ENCODE measurements around the gene DCUN1D4. TPM values are rescaled to one million over a fixed set of nuclear protein-coding genes. Genes with fewer than 3 reads are reported as not detected.

Gene DCUN1D4
- total RNA-seq, 1 experiment from 2014 or later, result 42.8 TPM

DNA sequence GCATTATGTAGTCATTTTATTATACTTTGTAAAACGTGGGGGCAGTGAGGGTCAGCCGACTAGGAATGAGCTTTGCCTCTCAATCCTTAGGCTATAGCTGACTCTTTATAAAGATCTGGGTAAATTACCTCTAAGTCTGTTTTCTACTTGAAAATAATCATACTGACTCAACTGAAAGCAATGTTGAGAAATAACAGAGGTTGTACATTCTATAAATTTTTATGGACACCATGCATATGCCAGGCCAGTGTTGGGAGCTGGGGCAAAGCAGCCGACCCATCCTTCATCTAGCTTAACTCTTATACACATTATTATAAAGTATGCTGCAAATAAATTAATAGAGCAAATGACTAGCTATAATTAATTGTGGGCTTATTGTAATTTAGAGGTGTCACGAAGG is 2.2 kb upstream of the DCUN1D4 start:
- no peak overlapping the region for H3K4me3 ChIP-seq (ENCODE audit: low read depth, low read length)
- no peak for DNase-seq
- ChIA-PET POLR2A (no interaction called here), CTCF (no interaction called here)
- Mint-ChIP-seq H3K36me3 (ENCODE audit: insufficient read depth, unreplicated experiment) (peaks cover 21% of the 10 kb centered on the region), H3K27me3 (ENCODE audit: insufficient read depth, unreplicated experiment) (no peaks in the 10 kb centered on the region), H3K4me1 (ENCODE audit: low read depth, unreplicated experiment) (no peaks in the 10 kb centered on the region), H3K27ac (ENCODE audit: unreplicated experiment) (no peak overlapping the region), H3K4me3 (ENCODE audit: unreplicated experiment) (no peak overlapping the region), H3K9me3 (ENCODE audit: unreplicated experiment) (no peaks in the 10 kb centered on the region)
- no peaks in the 10 kb centered on the region for H3K4me1 ChIP-seq
- no TSS peak for BruUV-seq (replicated peaks)
- H3K27me3 ChIP-seq (replicated peaks; ENCODE audit: control insufficient read depth, insufficient read depth, low read length), result no peaks in the 10 kb centered on the region
- H3K9me3 ChIP-seq, result no peaks in the 10 kb centered on the region
- intact Hi-C loops (cut with micrococcal nuclease; ENCODE audit: unreplicated experiment), result loop anchor here (5.0 kb wide), 1 partner anchor 197 kb away; the partner anchor contains the start of gene SGCB
- H3K36me3 ChIP-seq (ENCODE audit: control insufficient read depth, insufficient read depth, low read length), result no peaks in the 10 kb centered on the region
- TF ChIP-seq, protein P1, sequence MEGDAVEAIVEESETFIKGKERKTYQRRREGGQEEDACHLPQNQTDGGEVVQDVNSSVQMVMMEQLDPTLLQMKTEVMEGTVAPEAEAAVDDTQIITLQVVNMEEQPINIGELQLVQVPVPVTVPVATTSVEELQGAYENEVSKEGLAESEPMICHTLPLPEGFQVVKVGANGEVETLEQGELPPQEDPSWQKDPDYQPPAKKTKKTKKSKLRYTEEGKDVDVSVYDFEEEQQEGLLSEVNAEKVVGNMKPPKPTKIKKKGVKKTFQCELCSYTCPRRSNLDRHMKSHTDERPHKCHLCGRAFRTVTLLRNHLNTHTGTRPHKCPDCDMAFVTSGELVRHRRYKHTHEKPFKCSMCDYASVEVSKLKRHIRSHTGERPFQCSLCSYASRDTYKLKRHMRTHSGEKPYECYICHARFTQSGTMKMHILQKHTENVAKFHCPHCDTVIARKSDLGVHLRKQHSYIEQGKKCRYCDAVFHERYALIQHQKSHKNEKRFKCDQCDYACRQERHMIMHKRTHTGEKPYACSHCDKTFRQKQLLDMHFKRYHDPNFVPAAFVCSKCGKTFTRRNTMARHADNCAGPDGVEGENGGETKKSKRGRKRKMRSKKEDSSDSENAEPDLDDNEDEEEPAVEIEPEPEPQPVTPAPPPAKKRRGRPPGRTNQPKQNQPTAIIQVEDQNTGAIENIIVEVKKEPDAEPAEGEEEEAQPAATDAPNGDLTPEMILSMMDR (IDR thresholded peaks at IDR 0.05; ENCODE audit: insufficient read depth in 1 of 2, low read depth in 1 of 2, low read length in 1 of 2, severe bottlenecking in 1 of 2, unreplicated experiment in 1 of 2), result no peak

DNA sequence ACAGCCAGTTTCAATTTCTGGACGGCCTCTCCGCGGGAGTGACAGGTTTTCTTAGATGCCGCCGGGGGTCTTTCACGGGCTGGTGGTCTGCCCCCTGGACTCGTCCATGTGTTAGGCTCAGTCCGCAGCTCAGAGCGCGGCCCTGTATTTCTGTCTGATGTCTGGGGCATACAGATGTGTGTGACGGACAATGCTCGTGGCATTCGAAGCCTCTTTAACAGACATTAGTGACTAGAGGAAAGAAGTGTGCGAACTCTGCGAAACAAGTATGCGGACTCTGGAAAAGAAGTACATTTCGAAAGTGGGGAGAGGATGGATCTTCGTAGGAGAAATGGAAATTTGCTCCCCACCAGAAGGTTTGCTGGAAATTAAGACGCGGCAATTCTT is 793 bp upstream of the DCUN1D4 start:
- H3K4me3 Mint-ChIP-seq (ENCODE audit: unreplicated experiment), result peak overlapping the region; percentile 98

DNA sequence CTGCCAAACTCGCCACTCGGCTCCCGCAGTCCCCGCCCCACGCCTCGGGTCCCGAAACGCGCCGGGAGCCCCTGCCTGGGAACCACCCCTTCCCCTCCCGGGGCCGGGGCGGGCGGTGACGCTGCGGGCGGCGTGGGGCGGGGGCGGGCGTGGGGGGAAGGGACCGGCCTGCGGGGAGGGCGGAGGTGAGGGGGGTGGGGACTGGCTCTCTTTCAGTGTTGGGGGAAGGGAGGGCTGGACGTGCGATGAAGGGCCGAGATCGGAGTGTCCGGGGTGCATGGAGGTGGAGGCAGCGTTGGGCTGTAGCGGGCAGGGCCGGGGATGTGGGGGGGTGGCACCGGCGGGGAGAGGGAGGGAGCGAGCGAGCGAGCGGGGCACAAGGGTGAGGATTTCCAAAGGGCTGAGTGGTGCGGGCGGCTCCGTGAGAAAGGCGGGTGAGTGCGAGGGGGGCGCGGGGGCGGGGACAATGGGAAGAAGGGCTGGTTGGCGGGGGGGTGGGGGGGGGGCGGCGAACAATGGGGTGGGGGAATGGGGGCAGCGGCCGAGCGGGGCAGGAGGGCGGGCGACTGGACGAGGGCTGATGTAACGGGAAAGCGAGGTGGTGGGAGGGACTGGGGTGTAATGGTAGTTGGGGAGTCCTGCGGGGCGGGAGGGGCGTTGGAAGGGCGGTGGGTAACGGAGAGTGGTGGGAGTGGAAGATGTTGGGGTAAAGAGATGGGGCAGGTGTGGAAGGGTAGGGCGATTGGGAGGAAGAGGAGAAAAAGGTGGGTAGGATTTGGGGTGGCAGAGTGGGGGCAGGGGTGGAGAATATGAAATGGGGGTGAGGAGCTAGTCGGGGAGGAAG is 578 bp downstream of the DCUN1D4 start:
- no TSS peak for BruUV-seq (replicated peaks)
- H3K27me3 Mint-ChIP-seq (ENCODE audit: insufficient read depth, unreplicated experiment), result no peaks in the 10 kb centered on the region
- ChIA-PET POLR2A (interaction anchor here (1.3 kb wide), 1 partner anchor 194 kb away, joined by 6 read pairs; the partner anchor contains the start of gene SGCB), CTCF (interaction anchor here (1.1 to 1.2 kb wide), 3 partner anchors 10 to 172 kb away, joined by 5 to 9 read pairs (median 5); no protein-coding TSS in a partner anchor)
- H3K4me1 Mint-ChIP-seq (ENCODE audit: low read depth, unreplicated experiment), result peaks cover 7% of the 10 kb centered on the region
- peak overlapping the region; percentile 98 for H3K4me3 Mint-ChIP-seq (ENCODE audit: unreplicated experiment)
- intact Hi-C loops (cut with micrococcal nuclease; ENCODE audit: unreplicated experiment), result loop anchor here (1.0 to 5.0 kb wide), 3 partner anchors 10 to 194 kb away; partner anchors contain the start of gene SGCB
- H3K4me1 ChIP-seq, result peaks cover 3% of the 10 kb centered on the region; the same call in 1 of the 2 replicates
- TF ChIP-seq, protein P1 (IDR thresholded peaks at IDR 0.05; ENCODE audit: insufficient read depth in 1 of 2, low read depth in 1 of 2, low read length in 1 of 2, severe bottlenecking in 1 of 2, unreplicated experiment in 1 of 2), result no peak
- H3K27me3 ChIP-seq (replicated peaks; ENCODE audit: control insufficient read depth, insufficient read depth, low read length), result no peaks in the 10 kb centered on the region
- peak overlapping the region; percentile 95 for H3K27ac Mint-ChIP-seq (ENCODE audit: unreplicated experiment)
- H3K9me3 ChIP-seq, result no peaks in the 10 kb centered on the region
- no peaks in the 10 kb centered on the region for H3K36me3 ChIP-seq (ENCODE audit: control insufficient read depth, insufficient read depth, low read length)
- DNase-seq, result peak in 1 of 2 experiments; percentile 64
- H3K4me3 ChIP-seq (ENCODE audit: low read depth, low read length), result peak overlapping the region; percentile 80
- no peaks in the 10 kb centered on the region for H3K9me3 Mint-ChIP-seq (ENCODE audit: unreplicated experiment)
- peaks cover 29% of the 10 kb centered on the region for H3K36me3 Mint-ChIP-seq (ENCODE audit: insufficient read depth, unreplicated experiment)

More for the DNA sequence above, 793 bp upstream of the DCUN1D4 start:
- H3K9me3 ChIP-seq, result no peaks in the 10 kb centered on the region
- H3K9me3 Mint-ChIP-seq (ENCODE audit: unreplicated experiment), result no peaks in the 10 kb centered on the region
- TF ChIP-seq, protein P1 (IDR thresholded peaks at IDR 0.05; ENCODE audit: insufficient read depth in 1 of 2, low read depth in 1 of 2, low read length in 1 of 2, severe bottlenecking in 1 of 2, unreplicated experiment in 1 of 2), result no peak
- peak overlapping the region; percentile 51 for H3K4me3 ChIP-seq (ENCODE audit: low read depth, low read length)
- intact Hi-C loops (cut with micrococcal nuclease; ENCODE audit: unreplicated experiment), result loop anchor here (1.0 to 5.0 kb wide), 2 partner anchors 67 to 195 kb away; partner anchors contain the start of gene SGCB
- ChIA-PET CTCF (interaction anchor here (0.6 to 1.2 kb wide), 8 partner anchors 11 to 1529 kb away, joined by 3 to 9 read pairs (median 3); no protein-coding TSS in a partner anchor), POLR2A (interaction anchor here (0.8 to 1.3 kb wide), 4 partner anchors 11 to 870 kb away, joined by 3 to 6 read pairs (median 4); partner anchors contain the start of gene SGCB)
- peak in 1 of 2 experiments; percentile 7 for DNase-seq
- H3K27me3 Mint-ChIP-seq (ENCODE audit: insufficient read depth, unreplicated experiment), result no peaks in the 10 kb centered on the region
- peaks cover 21% of the 10 kb centered on the region for H3K36me3 Mint-ChIP-seq (ENCODE audit: insufficient read depth, unreplicated experiment)
- no peaks in the 10 kb centered on the region for H3K4me1 Mint-ChIP-seq (ENCODE audit: low read depth, unreplicated experiment)
- peaks cover 3% of the 10 kb centered on the region; the same call in 1 of the 2 replicates for H3K4me1 ChIP-seq
- no peaks in the 10 kb centered on the region for H3K36me3 ChIP-seq (ENCODE audit: control insufficient read depth, insufficient read depth, low read length)
- BruUV-seq (replicated peaks), result no TSS peak
- H3K27ac Mint-ChIP-seq (ENCODE audit: unreplicated experiment), result peak overlapping the region; percentile 95
- H3K27me3 ChIP-seq (replicated peaks; ENCODE audit: control insufficient read depth, insufficient read depth, low read length), result no peaks in the 10 kb centered on the region

All from Caco-2 (cell line).